CD4-positive, alpha-beta T cell (primary cell): ENCODE measurements around the gene USP46. TPM values are rescaled to one million over a fixed set of nuclear protein-coding genes. Genes with fewer than 3 reads are reported as not detected.

Experiments
- ATAC-seq: fragments of 200-7000 bp; cut with Tn5 transposase; one replicate; pipeline ENCODE4 v1.10.0; 2022; ENCODE audit warnings: mild to moderate bottlenecking; ENCODE audit not compliant: poor library complexity
- CTCF ChIA-PET: fragments of 350-600 bp; sonication (Branson Sonifier 250); formaldehyde crosslinking; loops from one replicate; lab custom pipeline; 2021; ENCODE audit warnings: antibody characterized with exemption, inconsistent platforms; lab: Charles Lee
- POLR2A ChIA-PET: fragments of 350-600 bp; sonication (Branson Sonifier 250); formaldehyde crosslinking; loops from one replicate; lab custom pipeline; 2021; ENCODE audit warnings: antibody characterized with exemption, inconsistent platforms; lab: Charles Lee
- DNase-seq, 14 experiments: peaks; one replicate each; pipeline ENCODE4 v3.0.0-alpha.2; 2013 to 2020; ENCODE audit warnings: mixed read lengths in 2 of 14
- H3K27ac ChIP-seq, 2 donors: one replicate each; pipeline versions ENCODE4 v1.5.1 to v1.7.0; 2013; ENCODE audit warnings: low read length in 2 of 2, low read depth in 1 of 2, mild to moderate bottlenecking in 1 of 2
- H3K27me3 ChIP-seq, 2 experiments: 1 replicate in 1 of 2; 2 replicates in 1 of 2; pipeline versions ENCODE4 v1.6.1 to v1.7.0; 2013; ENCODE audit warnings: low read length in 2 of 2, control low read depth in 1 of 2, mild to moderate bottlenecking in 1 of 2, moderate library complexity in 1 of 2; ENCODE audit not compliant: insufficient read depth in 2 of 2, control insufficient read depth in 1 of 2
- H3K36me3 ChIP-seq: one replicate; pipeline ENCODE4 v1.6.1; 2013; ENCODE audit warnings: low read length, control low read depth; ENCODE audit not compliant: insufficient read depth
- H3K4me1 ChIP-seq: one replicate; pipeline ENCODE4 v1.6.1; 2013; ENCODE audit warnings: low read length, control low read depth; ENCODE audit not compliant: insufficient read depth
- H3K4me3 ChIP-seq: one replicate; pipeline ENCODE4 v1.5.1; 2013; ENCODE audit warnings: mild to moderate bottlenecking, low read length, moderate library complexity
- H3K9me3 ChIP-seq, 2 experiments: 1 replicate in 1 of 2; 2 replicates in 1 of 2; pipeline versions ENCODE4 v1.6.1 to v1.7.0; 2013; ENCODE audit warnings: low read length in 2 of 2, mild to moderate bottlenecking in 2 of 2, control low read depth in 1 of 2, moderate library complexity in 1 of 2; ENCODE audit not compliant: control insufficient read depth in 1 of 2, insufficient read depth in 1 of 2
- H3K27ac Mint-ChIP-seq: one replicate; pipeline ENCODE4 v1.8.0; 2020; ENCODE audit warnings: mixed read lengths
- H3K27me3 Mint-ChIP-seq: one replicate; pipeline ENCODE4 v1.8.0; 2021; ENCODE audit warnings: mixed read lengths
- H3K36me3 Mint-ChIP-seq: one replicate; pipeline ENCODE4 v1.8.0; 2021; ENCODE audit warnings: low read depth, mixed read lengths
- H3K4me1 Mint-ChIP-seq: one replicate; pipeline ENCODE4 v1.8.0; 2021; ENCODE audit warnings: low read depth, mixed read lengths
- H3K4me3 Mint-ChIP-seq: one replicate; pipeline ENCODE4 v1.8.0; 2020; ENCODE audit warnings: mild to moderate bottlenecking, mixed read lengths
- H3K9me3 Mint-ChIP-seq: one replicate; pipeline ENCODE4 v1.8.0; 2020; ENCODE audit warnings: mixed read lengths
- intact Hi-C, 2 experiments: fragments of 100-400 bp; cut with DNase I in 1 of 2; cut with micrococcal nuclease in 1 of 2; formaldehyde crosslinking; loops; one replicate each; pipeline versions ENCODE4 v1.15.1 to v1.9.0; 2023 to 2025; cut with DNase I, micrococcal nuclease
- polyA plus RNA-seq, 2 donors: library from polyadenylated mRNA; unstranded; fragments of 120-200 nt; gene quantifications; one replicate each; pipeline ENCODE4 v1.2.1, GENCODE V29; 2013
- total RNA-seq, 174 experiments: library from RNA in 2 of 174; stranded (reverse) in 2 of 174; gene quantifications; one replicate each; pipeline ENCODE4 v1.2.3 and lab custom pipeline; 2021 to 2026
- TF ChIP-seq, protein P1 (sequence below): fragments of 200-600 bp; IDR thresholded peaks from one replicate; pipeline ENCODE4 v1.8.0; 2022; ENCODE audit warnings: antibody characterized with exemption, mild to moderate bottlenecking

The USP46 gene
- total RNA-seq (10 to 100 TPM in 1 of 2 experiments, 1 to 10 TPM in 1; 6.8 to 10.5 TPM), total RNA-seq (lab: John Stamatoyannopoulos, UW) (5.5 to 38.1 (median 19.0) reads per million in 172 experiments)
- 7.1 TPM for polyA plus RNA-seq (2013, experiment 1 of 2)
- 8.6 TPM for polyA plus RNA-seq (2013, experiment 2 of 2)

DNA sequence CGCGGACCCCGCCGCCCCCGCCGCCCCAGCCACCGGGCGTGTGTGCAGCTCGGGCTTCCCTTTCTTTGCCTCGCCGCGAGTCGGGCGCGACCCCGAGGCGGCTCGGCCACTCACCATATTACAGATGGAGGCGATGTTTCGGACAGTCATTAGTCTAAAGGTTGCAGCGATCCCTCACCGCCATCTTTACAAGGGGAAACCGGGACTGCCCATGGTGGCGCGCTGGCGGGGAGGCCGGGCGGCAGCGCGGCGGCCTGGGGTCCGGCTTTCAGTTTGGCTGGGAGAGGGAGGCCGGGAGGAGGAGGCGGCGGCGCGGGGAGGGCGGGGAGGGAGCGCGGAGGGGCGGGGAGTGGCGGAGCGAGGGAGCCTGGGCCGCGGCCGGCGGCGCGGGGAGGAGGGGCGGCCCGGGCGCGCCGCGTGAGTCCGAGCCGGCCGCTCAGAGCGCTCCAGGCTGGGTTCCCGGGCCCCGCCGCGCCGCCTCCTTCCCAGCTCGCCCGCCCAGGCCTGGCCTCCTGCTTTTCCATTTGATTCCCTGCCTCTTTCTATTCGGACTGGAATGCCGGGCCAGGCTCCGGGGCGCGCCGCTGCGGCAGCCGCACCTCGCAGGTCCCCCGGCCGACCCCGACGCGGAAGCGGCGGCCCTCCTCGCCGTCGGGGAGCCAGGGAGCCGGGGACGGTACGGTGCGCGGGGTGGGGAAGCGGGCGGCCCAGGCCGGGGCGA, at the start of gene USP46:
Gene USP46 (minus strand): TSS at position 301 of the 721 bp plus-strand sequence. CDS start 151 bp downstream, at position 150.
- Mint-ChIP-seq H3K27me3 (peaks cover 25% of the 10 kb centered on the region), H3K4me3 (peak within 1 kb of the TSS; percentile 94), H3K9me3 (no peaks in the 10 kb centered on the region), H3K27ac (peak within 1 kb of the TSS; percentile 73), H3K4me1 (peaks cover 38% of the 10 kb centered on the region), H3K36me3 (peaks cover 12% of the 10 kb centered on the region)
- TF ChIP-seq, protein P1, sequence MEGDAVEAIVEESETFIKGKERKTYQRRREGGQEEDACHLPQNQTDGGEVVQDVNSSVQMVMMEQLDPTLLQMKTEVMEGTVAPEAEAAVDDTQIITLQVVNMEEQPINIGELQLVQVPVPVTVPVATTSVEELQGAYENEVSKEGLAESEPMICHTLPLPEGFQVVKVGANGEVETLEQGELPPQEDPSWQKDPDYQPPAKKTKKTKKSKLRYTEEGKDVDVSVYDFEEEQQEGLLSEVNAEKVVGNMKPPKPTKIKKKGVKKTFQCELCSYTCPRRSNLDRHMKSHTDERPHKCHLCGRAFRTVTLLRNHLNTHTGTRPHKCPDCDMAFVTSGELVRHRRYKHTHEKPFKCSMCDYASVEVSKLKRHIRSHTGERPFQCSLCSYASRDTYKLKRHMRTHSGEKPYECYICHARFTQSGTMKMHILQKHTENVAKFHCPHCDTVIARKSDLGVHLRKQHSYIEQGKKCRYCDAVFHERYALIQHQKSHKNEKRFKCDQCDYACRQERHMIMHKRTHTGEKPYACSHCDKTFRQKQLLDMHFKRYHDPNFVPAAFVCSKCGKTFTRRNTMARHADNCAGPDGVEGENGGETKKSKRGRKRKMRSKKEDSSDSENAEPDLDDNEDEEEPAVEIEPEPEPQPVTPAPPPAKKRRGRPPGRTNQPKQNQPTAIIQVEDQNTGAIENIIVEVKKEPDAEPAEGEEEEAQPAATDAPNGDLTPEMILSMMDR = no peak
- no peaks in the 10 kb centered on the region for H3K36me3 ChIP-seq
- ChIA-PET POLR2A (interaction anchor here (1.2 to 3.6 kb wide), 2 partner anchors 53 to 63 kb away, joined by 4 to 37 read pairs; no protein-coding TSS in a partner anchor), CTCF (interaction anchor here (0.6 to 1.3 kb wide), 2 partner anchors 114 to 283 kb away, joined by 3 read pairs; no protein-coding TSS in a partner anchor)
- H3K4me3 ChIP-seq = peak within 1 kb of the TSS; percentile 74
- no peaks in the 10 kb centered on the region for H3K27me3 ChIP-seq
- intact Hi-C loops = loop anchor here in 1 of 2 experiments (10.0 kb wide), 1 partner anchor 56 kb away; no protein-coding TSS in a partner anchor
- peaks cover 0 to 4% of the 10 kb centered on the region in 2 experiments for H3K9me3 ChIP-seq
- DNase-seq (peak in 13 of 14 experiments; percentile 2 to 73 (median 37)), ATAC-seq (peak; percentile 70)
- H3K27ac ChIP-seq = no peak within 1 kb of the TSS
- H3K4me1 ChIP-seq = peaks cover 24% of the 10 kb centered on the region

DNA sequence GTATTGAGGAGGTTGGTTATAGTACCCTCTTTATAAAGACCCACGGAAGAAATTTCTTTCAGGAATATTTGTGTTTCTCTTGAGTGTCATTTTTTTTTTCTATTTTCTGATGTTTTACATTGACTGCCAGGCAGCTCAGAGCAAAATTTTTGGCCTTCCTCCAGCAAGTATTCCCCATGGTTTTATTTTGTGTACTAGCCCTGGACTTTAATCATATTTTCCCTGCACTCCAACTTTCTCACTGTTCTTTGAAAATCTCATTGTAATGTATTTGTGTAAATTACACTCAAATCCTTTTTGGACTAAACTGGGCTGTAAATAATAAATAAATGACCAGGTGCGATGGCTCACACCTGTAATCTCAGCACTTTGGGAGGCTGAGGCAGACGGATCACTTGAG, 45.6 kb upstream of the USP46 start:
- Histone ChIP-seq H3K27me3 (peaks cover 0 to 3% of the 10 kb centered on the region in 2 experiments), H3K9me3 (no peaks in the 10 kb centered on the region), H3K27ac (no peak overlapping the region), H3K36me3 (no peaks in the 10 kb centered on the region), H3K4me3 (no peak overlapping the region), H3K4me1 (no peaks in the 10 kb centered on the region)
- intact Hi-C loops = no loop called here
- Mint-ChIP-seq H3K9me3 (no peaks in the 10 kb centered on the region), H3K27ac (no peak overlapping the region), H3K27me3 (no peaks in the 10 kb centered on the region), H3K4me1 (no peaks in the 10 kb centered on the region), H3K36me3 (no peaks in the 10 kb centered on the region), H3K4me3 (no peak overlapping the region)
- TF ChIP-seq, protein P1 = no peak
- no peak for ATAC-seq
- CTCF ChIA-PET = no interaction called here
- POLR2A ChIA-PET = interaction anchor here (1.6 to 2.4 kb wide), 2 partner anchors 8 to 18 kb away, joined by 3 to 5 read pairs; no protein-coding TSS in a partner anchor
- no peak for DNase-seq

GRCh38 chr4:52704133-52704532, 45.0 kb upstream of the USP46 start:
- H3K9me3 ChIP-seq = no peaks in the 10 kb centered on the region
- no peaks in the 10 kb centered on the region for H3K4me1 ChIP-seq
- POLR2A ChIA-PET = interaction anchor here (1.6 to 2.4 kb wide), 2 partner anchors 8 to 18 kb away, joined by 3 to 5 read pairs; no protein-coding TSS in a partner anchor
- CTCF ChIA-PET = no interaction called here
- Mint-ChIP-seq H3K4me3 (no peak overlapping the region), H3K9me3 (no peaks in the 10 kb centered on the region), H3K36me3 (no peaks in the 10 kb centered on the region), H3K27me3 (no peaks in the 10 kb centered on the region), H3K27ac (no peak overlapping the region), H3K4me1 (no peaks in the 10 kb centered on the region)
- H3K36me3 ChIP-seq = no peaks in the 10 kb centered on the region
- no peak overlapping the region for H3K4me3 ChIP-seq
- no peak overlapping the region for H3K27ac ChIP-seq
- intact Hi-C loops = no loop called here
- TF ChIP-seq, protein P1 = no peak
- DNase-seq (no peak), ATAC-seq (no peak)
- peaks cover 0 to 3% of the 10 kb centered on the region in 2 experiments for H3K27me3 ChIP-seq
